T-helper 2 cell treated with Interferon-gamma antibody and Interleukin-4, amounts not matched to agents 100 ng/mL and 5 ng/mL, for 36 hours (primary cell): Measurements from ENCODE around the gene SMKR1. TPM values are rescaled to one million over a fixed set of nuclear protein-coding genes. Genes with fewer than 3 reads are reported as not detected.
"Not testable (repeated sequence)": the region's sequence is repeated elsewhere in the genome, so short reads cannot be mapped to it uniquely, and the experiment has no call there.

ENCODE experiments used
- intact Hi-C: fragments of 100-400 bp; cut with micrococcal nuclease; formaldehyde crosslinking; loops from one replicate; pipeline ENCODE4 v1.15.1; 2023
- total RNA-seq: library from RNA; stranded (reverse); gene quantifications from 2 replicates; pipeline ENCODE4 v1.2.3, GENCODE V29; 2022

SMKR1 gene
- total RNA-seq, 1 donor from 2014 or later = 7.8 TPM

DNA sequence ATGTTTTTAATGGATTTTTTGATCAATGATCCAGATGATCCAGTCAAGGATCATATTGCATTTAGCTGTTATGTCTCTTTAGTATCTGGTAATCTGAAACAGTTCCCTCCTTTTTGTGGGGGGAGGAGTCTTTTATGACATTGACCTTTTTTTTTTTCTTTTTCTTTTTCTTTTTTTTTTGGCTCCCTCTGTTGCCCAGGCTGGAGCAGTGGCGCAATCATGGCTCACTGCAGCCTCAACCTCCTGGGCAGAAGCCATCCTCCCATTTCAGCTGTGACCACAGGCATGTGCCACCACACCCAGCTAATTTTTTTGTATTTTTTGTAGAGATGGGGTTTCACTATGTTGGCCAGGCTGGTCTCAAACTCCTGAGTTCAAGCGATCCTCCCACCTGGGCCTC is 22.1 kb downstream of the SMKR1 start:
- intact Hi-C loops = not testable (repeated sequence)

GRCh38 chr7:129525225-129525862 is 23.0 kb downstream of the SMKR1 start:
- intact Hi-C loops = no loop called here

DNA sequence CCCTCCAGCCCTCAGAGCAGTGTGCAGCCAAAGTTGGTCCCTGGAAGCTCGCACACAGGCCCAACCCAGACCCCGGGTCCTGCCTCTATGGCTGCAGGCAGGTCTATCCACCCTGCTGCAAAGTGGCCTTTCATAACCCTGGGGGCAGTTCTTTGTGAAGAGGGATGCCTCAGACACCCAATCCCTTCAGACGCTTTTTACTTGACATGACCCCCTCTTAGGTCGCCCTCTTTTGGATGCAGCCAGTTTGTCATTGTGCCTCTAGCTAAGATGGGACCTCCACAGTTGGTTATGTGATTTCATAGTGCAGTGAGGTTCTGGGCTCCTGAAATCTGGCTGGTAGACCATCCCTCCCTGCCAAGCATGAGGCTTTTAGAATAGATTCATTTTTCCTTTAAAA is 27.3 kb downstream of the SMKR1 start:
- intact Hi-C loops = no loop called here

- intact Hi-C loops = no loop called here
These were observed 28.6 kb downstream of the SMKR1 start for GRCh38 chr7:129530795-129531391.

- intact Hi-C loops = no loop called here
These were observed 29.4 kb downstream of the SMKR1 start for GRCh38 chr7:129531721-129532120.

- intact Hi-C loops = no loop called here
These were observed 30.0 kb downstream of the SMKR1 start for GRCh38 chr7:129532375-129532774.

GRCh38 chr7:129534558-129535274 is 32.4 kb downstream of the SMKR1 start:
- intact Hi-C loops = not testable (repeated sequence)

GRCh38 chr7:129535896-129536295 is 33.6 kb downstream of the SMKR1 start:
- intact Hi-C loops = no loop called here

DNA sequence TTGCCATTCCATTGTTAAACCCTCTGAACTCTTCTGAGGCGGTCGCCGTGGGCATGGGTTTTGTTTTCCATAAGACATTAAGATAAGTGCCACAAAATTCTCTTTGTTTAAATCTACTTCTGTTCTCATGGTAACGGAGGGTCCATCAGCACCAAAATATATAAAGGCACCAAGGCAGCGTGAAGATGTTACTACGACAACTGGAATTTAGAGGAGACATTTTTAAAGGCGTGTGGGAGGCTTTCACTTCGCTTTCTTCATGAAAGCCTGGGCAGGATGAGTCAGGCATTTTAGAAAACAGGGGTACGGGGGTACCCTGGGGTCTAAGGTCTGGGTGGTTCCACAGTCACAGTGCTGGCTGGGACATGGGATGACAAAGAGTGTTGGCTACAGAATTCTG is 34.0 kb downstream of the SMKR1 start:
- intact Hi-C loops = no loop called here

- intact Hi-C loops = no loop called here
These were observed 36.5 kb downstream of the SMKR1 start for GRCh38 chr7:129538790-129539189.

DNA sequence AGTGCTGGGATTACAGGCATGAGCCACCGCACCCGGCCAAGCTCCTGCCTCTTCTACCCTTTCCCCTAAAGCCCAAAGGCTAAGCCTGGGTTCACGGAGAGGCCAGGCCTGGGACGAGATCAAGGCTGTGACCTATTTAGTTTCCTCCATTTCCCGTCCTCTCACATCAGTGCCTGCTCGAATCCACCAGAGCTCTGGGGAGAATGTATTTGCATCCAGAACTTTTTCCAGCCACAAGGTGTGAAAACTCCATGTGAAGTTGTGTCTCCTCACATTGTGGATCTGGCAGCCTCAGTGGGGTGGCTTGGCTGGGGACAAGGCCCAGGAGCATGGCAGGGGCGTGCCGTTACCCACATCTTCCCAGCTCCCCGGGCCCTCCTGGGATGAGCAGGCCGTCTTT is 38.0 kb downstream of the SMKR1 start:
- intact Hi-C loops = no loop called here

DNA sequence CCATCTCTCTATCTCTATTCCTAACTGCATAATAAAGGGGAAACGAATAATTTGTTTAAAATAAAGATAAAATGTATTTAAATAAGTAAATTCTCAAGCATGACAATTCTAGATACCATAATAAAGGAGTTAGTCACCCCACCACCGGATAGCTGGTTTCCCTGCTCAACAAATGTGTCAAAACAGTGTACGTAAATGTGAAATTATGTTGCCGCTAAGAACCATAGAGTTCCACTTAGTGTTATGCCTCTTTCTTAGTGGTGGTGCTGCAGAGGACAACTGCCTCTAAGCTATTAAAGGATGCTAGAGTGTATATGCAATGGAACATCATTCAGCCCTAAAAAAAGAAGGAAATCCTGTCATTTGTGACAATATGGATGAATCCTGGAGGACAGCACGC is 42.4 kb downstream of the SMKR1 start:
- intact Hi-C loops = no loop called here

GRCh38 chr7:129550693-129551360 is 48.5 kb downstream of the SMKR1 start:
- intact Hi-C loops = no loop called here

- intact Hi-C loops = no loop called here
These were observed 51.6 kb downstream of the SMKR1 start for GRCh38 chr7:129553899-129554461.

GRCh38 chr7:129556607-129557133 is 54.3 kb downstream of the SMKR1 start:
- intact Hi-C loops = no loop called here

DNA sequence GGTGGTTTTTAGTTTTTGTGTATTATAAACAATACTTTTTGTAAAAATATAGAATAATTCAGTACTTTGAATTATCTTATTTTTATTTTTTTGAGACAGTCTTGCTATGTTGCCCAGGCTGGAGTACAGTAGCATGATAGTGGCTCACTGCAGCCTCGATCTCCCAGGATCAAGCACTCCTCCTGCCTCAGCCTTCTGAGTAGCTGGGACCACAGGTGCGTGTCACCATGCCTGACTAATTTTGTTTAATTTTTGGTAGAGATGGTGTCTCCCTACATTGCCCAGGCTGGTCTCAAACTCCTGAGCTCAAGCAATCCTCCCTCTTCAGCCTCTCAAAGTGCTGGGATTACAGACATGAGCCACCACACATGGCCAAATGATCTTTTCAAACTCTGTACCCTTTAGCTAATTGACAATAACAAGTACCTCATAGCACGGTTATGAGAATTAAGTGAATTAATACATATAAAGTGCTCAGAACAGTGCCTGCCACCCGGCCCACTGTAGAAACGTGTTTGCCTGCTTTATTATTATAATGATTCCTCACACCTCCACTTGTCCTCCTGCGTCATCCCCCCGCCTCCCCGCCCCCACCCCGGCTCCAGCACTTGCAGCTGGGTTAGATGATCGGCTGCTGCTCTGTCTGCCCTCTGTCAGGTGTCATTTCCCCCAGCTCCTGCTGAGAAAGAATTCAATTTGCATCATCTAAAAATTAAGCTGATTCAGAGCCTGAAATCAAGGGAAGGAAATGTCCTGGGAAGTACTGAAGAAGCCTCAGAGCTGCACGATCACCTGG is 55.6 kb downstream of the SMKR1 start:
- intact Hi-C loops = no loop called here

DNA sequence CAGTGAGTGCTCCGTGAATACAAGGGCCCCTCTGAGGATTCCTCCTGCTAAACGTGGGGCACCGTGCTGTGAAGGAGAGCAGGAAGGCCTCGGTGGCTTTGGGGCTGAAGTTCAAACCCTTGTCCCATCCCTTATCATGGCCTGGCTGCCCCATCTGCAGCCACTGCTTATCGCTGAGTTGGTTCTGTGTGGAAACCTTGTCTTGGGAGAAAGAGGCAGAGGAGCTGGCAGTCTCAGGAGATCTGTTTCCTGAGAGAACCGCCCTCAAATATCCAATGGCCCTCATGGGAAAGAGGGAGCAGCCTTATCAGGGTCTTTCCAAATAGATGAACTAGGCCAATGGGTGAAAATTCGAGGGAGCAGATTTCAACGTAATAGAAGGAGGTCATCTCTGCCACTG is 57.2 kb downstream of the SMKR1 start:
- intact Hi-C loops = no loop called here

DNA sequence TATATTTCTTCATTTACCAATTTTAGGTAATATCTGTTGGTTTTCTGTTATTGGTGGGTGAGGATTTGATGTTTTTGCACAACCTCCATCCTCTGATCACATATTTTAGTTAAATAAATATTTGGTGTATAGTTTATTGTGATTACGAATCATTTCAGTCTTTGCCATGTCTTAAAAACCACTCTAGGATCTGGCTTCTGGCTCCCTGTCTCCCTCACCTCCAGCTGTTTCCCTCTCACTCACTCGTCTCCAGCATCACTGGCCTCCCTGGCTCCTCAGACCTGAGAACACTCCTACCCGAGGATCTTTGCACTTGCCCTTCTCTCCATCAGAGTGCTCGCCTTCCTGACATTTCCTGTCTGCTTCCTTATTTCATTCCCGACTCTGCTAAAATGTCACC is 58.5 kb downstream of the SMKR1 start:
- intact Hi-C loops = no loop called here

DNA sequence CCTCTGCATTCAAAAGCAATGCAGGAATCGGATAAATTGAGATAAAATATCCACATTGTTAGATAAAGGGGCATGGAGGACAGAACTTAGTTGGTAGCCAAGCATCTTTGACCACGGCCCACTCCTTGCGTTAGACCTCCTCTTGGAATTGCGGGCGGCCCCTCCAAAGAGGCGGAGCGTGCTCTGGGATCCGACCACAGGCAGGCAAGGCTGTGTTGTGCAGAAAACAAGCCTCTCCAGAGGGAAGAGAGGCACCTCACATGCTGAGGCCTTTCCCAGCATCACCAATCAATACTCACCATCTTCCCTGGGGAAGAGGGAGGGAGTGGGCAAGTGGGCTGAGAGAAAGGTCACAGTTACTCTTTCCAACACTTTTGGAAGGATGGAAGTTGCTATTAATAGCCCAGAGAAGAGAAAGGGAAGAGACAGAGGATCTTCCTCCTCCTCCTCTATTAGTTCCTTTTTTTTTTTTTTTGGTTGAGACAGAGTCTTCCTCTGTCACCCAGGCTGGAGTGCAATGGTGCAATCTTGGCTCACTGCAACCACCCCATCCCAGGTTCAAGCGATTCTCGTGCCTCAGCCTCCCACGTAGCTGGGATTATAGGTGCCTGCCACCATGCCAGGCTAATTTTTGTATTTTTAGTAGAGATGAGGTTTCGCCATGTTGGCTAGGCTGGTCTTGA is 59.5 kb downstream of the SMKR1 start:
- intact Hi-C loops = no loop called here
